Neuronal stem cell (in vitro differentiated cells): Measurements from ENCODE around the gene BCAS3.

Source experiments
- DNase-seq: peaks from one replicate; pipeline ENCODE4 v3.0.0-alpha.2; 2013; ENCODE audit warnings: low spot score
- H2AFZ ChIP-seq: one replicate; pipeline ENCODE4 v1.6.1; 2013; ENCODE audit warnings: mild to moderate bottlenecking, low read length, inconsistent platforms
- H2AK5ac ChIP-seq: 2 replicates; pipeline ENCODE4 v1.6.1; 2013; ENCODE audit warnings: low read depth, mild to moderate bottlenecking, inconsistent platforms, low read length, moderate library complexity, mixed read lengths
- H2BK120ac ChIP-seq: 2 replicates; pipeline ENCODE4 v1.6.1; 2013; ENCODE audit warnings: low read depth, mild to moderate bottlenecking, inconsistent platforms, low read length, moderate library complexity, mixed read lengths
- H2BK12ac ChIP-seq: one replicate; pipeline ENCODE4 v1.6.1; 2013; ENCODE audit warnings: low read length, inconsistent platforms
- H2BK15ac ChIP-seq: 2 replicates; pipeline ENCODE4 v1.6.1; 2013; ENCODE audit warnings: mild to moderate bottlenecking, low read length, inconsistent platforms, mixed read lengths
- H2BK5ac ChIP-seq: one replicate; pipeline ENCODE4 v1.6.1; 2013; ENCODE audit warnings: inconsistent platforms, mild to moderate bottlenecking, low read length, moderate library complexity
- H3K14ac ChIP-seq: one replicate; pipeline ENCODE4 v1.6.1; 2013; ENCODE audit warnings: low read length, inconsistent platforms
- H3K18ac ChIP-seq: 2 replicates; pipeline ENCODE4 v1.6.1; 2013; ENCODE audit warnings: low read length, inconsistent platforms
- H3K23ac ChIP-seq: 2 replicates; pipeline ENCODE4 v1.6.1; 2013; ENCODE audit warnings: low read depth, mild to moderate bottlenecking, mixed read lengths, low read length, inconsistent platforms; ENCODE audit not compliant: poor library complexity
- H3K27ac ChIP-seq: replicated peaks from 3 replicates; pipeline ENCODE4 v1.5.1; 2013; ENCODE audit warnings: low read length, inconsistent platforms
- H3K27me3 ChIP-seq, 3 experiments: 2 replicates each; pipeline ENCODE4 v1.6.1; 2013; ENCODE audit warnings: low read length in 3 of 3, mild to moderate bottlenecking in 2 of 3, inconsistent platforms in 1 of 3, low read depth in 1 of 3, mixed read lengths in 1 of 3, moderate library complexity in 1 of 3; ENCODE audit not compliant: control insufficient read depth in 3 of 3, insufficient read depth in 3 of 3
- H3K36me3 ChIP-seq, 2 donors: replicated peaks in 1 of 2; 2 replicates each; pipeline ENCODE4 v1.6.1; 2013; ENCODE audit warnings: low read length in 2 of 2; ENCODE audit not compliant: control insufficient read depth in 2 of 2, insufficient read depth in 2 of 2
- H3K4ac ChIP-seq: 2 replicates; pipeline ENCODE4 v1.6.1; 2013; ENCODE audit warnings: inconsistent platforms, mild to moderate bottlenecking, low read length, moderate library complexity
- H3K4me1 ChIP-seq, 2 donors: 1 replicate in 1 of 2; 2 replicates in 1 of 2; pipeline ENCODE4 v1.6.1; 2013; ENCODE audit warnings: low read length in 2 of 2, low read depth in 1 of 2; ENCODE audit not compliant: control insufficient read depth in 2 of 2, insufficient read depth in 1 of 2
- H3K4me2 ChIP-seq: one replicate; pipeline ENCODE4 v1.6.1; 2013; ENCODE audit warnings: mild to moderate bottlenecking, low read length, inconsistent platforms; ENCODE audit not compliant: insufficient read depth, poor library complexity, severe bottlenecking
- H3K4me3 ChIP-seq, 2 donors: 2 replicates each; pipeline ENCODE4 v1.5.1; 2013; ENCODE audit warnings: low read length in 2 of 2, mild to moderate bottlenecking in 2 of 2, inconsistent platforms in 1 of 2, moderate library complexity in 1 of 2
- H3K79me1 ChIP-seq: one replicate; pipeline ENCODE4 v1.6.1; 2013; ENCODE audit warnings: low read depth, mild to moderate bottlenecking, inconsistent platforms, low read length, moderate library complexity
- H3K9ac ChIP-seq: one replicate; pipeline ENCODE4 v1.6.1; 2013; ENCODE audit warnings: mild to moderate bottlenecking, low read depth, low read length, inconsistent platforms; ENCODE audit not compliant: poor library complexity
- H3K9me3 ChIP-seq, 2 donors: replicated peaks in 1 of 2; 2 replicates each; pipeline versions ENCODE3 to v1.6.1; 2013; ENCODE audit warnings: low read length in 2 of 2, mild to moderate bottlenecking in 2 of 2, inconsistent platforms in 1 of 2, low read depth in 1 of 2, mixed read lengths in 1 of 2, moderate library complexity in 1 of 2; ENCODE audit not compliant: control insufficient read depth in 2 of 2, insufficient read depth in 1 of 2
- H4K8ac ChIP-seq: one replicate; pipeline ENCODE4 v1.6.1; 2013; ENCODE audit warnings: low read depth, mild to moderate bottlenecking, inconsistent platforms, low read length, moderate library complexity
- H4K91ac ChIP-seq: one replicate; pipeline ENCODE4 v1.6.1; 2013; ENCODE audit warnings: low read length, low read depth, mild to moderate bottlenecking, inconsistent platforms; ENCODE audit not compliant: poor library complexity
- WGBS, 2 donors: extraction: QIAGEN DNeasy Blood & Tissue Kit; methylation state at CpG; one replicate each; pipeline ENCODE4 v1.1.7; 2013; ENCODE audit warnings: missing lambda C conversion rate in 2 of 2, mixed read lengths in 1 of 2; ENCODE audit not compliant: insufficient read length in 2 of 2, insufficient replicate concordance in 1 of 2; ENCODE audit errors: extremely low coverage in 2 of 2; 5-methylcytosine and 5-hydroxymethylcytosine counted together

The BCAS3 gene

DNA sequence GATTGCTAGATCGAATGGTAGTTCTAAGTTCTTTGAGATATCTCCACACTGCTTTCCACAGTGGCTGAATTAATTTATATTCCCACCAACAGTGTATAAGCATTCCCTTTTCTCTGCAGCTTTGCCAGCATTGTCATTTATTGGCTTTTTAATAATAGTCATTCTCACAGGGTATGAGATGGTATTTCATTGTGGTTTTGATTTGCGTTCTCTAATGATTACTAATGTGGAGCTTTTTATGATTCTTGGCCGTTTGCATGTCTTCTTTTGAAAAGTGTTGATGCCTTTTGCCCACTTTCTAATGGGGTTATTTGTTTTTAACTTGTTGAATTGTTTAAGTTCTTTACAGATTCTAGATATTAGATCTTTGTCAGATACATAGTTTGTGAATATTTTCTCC lies 36.5 kb upstream of the BCAS3 start:
- Histone ChIP-seq H3K4me2 (no peak overlapping the region), H4K8ac (no peak overlapping the region), H3K18ac (no peak overlapping the region), H2BK120ac (no peak overlapping the region), H4K91ac (no peak overlapping the region), H3K79me1 (peaks cover 3% of the 10 kb centered on the region), H3K36me3 (peaks cover 7 to 83% of the 10 kb centered on the region in 2 donors), H3K4ac (no peak overlapping the region), H3K9me3 (no peaks in the 10 kb centered on the region), H2BK15ac (no peak overlapping the region), H3K4me1 (no peaks in the 10 kb centered on the region), H2BK5ac (no peak overlapping the region), H3K9ac (no peak overlapping the region), H3K23ac (no peak overlapping the region), H3K27me3 (no peaks in the 10 kb centered on the region), H3K14ac (no peak overlapping the region), H2BK12ac (no peak overlapping the region), H2AFZ (no peak overlapping the region), H2AK5ac (no peak overlapping the region), H3K4me3 (no peak overlapping the region), H3K27ac (no peak overlapping the region)
- WGBS, 2 donors, result no CpG with 5 or more reads among the region's 3 CpGs
- DNase-seq, result no peak

DNA sequence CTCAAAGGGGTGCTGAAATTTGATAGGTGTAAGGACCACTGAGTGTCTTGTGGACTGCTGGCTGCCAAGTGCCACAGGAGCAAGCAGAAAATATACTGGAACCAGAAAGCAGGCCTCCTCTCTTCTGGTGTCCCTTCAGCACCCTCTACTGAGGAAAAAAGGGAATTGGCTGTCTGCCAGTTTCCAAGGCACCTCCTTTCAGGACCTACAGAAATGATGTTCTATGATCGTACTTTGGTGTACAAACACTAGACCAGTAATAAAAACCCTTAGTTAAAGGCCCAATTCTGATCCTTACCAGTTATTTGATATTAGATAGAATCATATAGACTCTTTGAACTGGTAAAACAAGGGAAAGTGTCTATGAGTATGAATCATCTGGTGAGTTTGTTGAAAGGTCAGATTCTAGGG lies 35.8 kb upstream of the BCAS3 start:
- Histone ChIP-seq H3K23ac (no peak overlapping the region), H3K4me2 (no peak overlapping the region), H3K9ac (no peak overlapping the region), H3K36me3 (peaks cover 7 to 80% of the 10 kb centered on the region in 2 donors), H3K4ac (no peak overlapping the region), H2BK15ac (no peak overlapping the region), H4K91ac (no peak overlapping the region), H3K18ac (no peak overlapping the region), H4K8ac (no peak overlapping the region), H2BK12ac (no peak overlapping the region), H2BK120ac (no peak overlapping the region), H3K9me3 (no peaks in the 10 kb centered on the region), H3K79me1 (peaks cover 3% of the 10 kb centered on the region), H2BK5ac (no peak overlapping the region), H3K4me3 (no peak overlapping the region), H2AK5ac (no peak overlapping the region), H2AFZ (no peak overlapping the region), H3K14ac (no peak overlapping the region), H3K27me3 (no peaks in the 10 kb centered on the region), H3K4me1 (no peaks in the 10 kb centered on the region), H3K27ac (no peak overlapping the region)
- WGBS, 2 donors, result no CpG with 5 or more reads among the region's 1 CpG
- peak; percentile 20 for DNase-seq

DNA sequence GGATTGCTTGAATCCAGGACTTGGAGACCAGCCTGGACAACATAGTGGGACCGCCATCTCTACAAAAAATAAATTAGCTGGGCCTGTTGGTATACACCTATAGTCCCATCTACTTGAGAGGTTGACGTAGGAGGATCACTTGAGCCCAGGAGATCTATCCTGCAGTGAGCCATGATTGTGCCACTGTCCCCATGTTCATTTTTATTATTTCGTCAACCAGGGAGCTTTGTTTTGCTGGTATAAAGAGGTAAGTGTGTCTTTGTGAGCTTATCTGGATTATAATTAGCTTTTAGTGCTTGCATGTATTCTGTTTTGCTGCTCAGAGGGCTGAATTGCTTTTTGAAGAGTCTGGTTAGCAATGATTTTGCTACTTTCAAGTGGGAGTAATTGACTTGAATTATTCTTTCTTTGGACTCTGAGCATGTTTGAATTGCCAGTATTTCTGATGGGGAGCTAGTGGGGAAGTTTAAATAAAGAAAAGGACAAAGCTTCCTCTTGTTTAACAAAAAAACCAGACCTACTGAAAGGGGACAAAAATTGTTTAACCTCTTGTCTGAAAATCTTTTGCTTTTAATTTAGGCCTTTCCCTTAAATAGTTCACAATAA lies 31.6 kb upstream of the BCAS3 start:
- H3K9me3 ChIP-seq, result no peaks in the 10 kb centered on the region
- H3K27ac ChIP-seq, result peak overlapping the region; percentile 0
- DNase-seq, result no peak
- no peak overlapping the region for H3K9ac ChIP-seq
- no peak overlapping the region for H4K8ac ChIP-seq
- no peak overlapping the region for H2AK5ac ChIP-seq
- H4K91ac ChIP-seq, result no peak overlapping the region
- H3K4ac ChIP-seq, result no peak overlapping the region
- H3K4me1 ChIP-seq, result no peaks in the 10 kb centered on the region
- no peak overlapping the region for H3K4me3 ChIP-seq
- H3K23ac ChIP-seq, result no peak overlapping the region
- no peak overlapping the region for H3K4me2 ChIP-seq
- H2BK15ac ChIP-seq, result no peak overlapping the region
- H2BK120ac ChIP-seq, result no peak overlapping the region
- peaks cover 10 to 80% of the 10 kb centered on the region in 2 donors for H3K36me3 ChIP-seq
- no peaks in the 10 kb centered on the region for H3K27me3 ChIP-seq
- H3K79me1 ChIP-seq, result no peaks in the 10 kb centered on the region
- WGBS, 2 donors, result no CpG with 5 or more reads among the region's 3 CpGs
- no peak overlapping the region for H3K14ac ChIP-seq
- H2BK12ac ChIP-seq, result no peak overlapping the region
- no peak overlapping the region for H3K18ac ChIP-seq
- no peak overlapping the region for H2AFZ ChIP-seq
- no peak overlapping the region for H2BK5ac ChIP-seq

GRCh38 chr17:60646701-60647100 lies 30.9 kb upstream of the BCAS3 start:
- DNase-seq, result no peak
- H3K9ac ChIP-seq, result no peak overlapping the region
- no peak overlapping the region for H3K27ac ChIP-seq
- no peaks in the 10 kb centered on the region for H3K27me3 ChIP-seq
- H3K36me3 ChIP-seq, result peaks cover 10 to 80% of the 10 kb centered on the region in 2 donors
- no peak overlapping the region for H3K4ac ChIP-seq
- no peak overlapping the region for H2BK5ac ChIP-seq
- H4K91ac ChIP-seq, result no peak overlapping the region
- H3K18ac ChIP-seq, result no peak overlapping the region
- no peak overlapping the region for H2BK15ac ChIP-seq
- no peak overlapping the region for H2BK120ac ChIP-seq
- no CpG with 5 or more reads among the region's 3 CpGs for whole genome bisulfite sequencing, 2 donors
- H3K14ac ChIP-seq, result no peak overlapping the region
- no peak overlapping the region for H3K4me3 ChIP-seq
- H2AK5ac ChIP-seq, result no peak overlapping the region
- H3K79me1 ChIP-seq, result no peaks in the 10 kb centered on the region
- no peak overlapping the region for H2BK12ac ChIP-seq
- H4K8ac ChIP-seq, result no peak overlapping the region
- no peak overlapping the region for H3K23ac ChIP-seq
- no peak overlapping the region for H3K4me2 ChIP-seq
- no peaks in the 10 kb centered on the region for H3K9me3 ChIP-seq
- no peak overlapping the region for H2AFZ ChIP-seq
- H3K4me1 ChIP-seq, result no peaks in the 10 kb centered on the region
